A673 (cell line): Measurements from ENCODE around the gene YTHDF2.

Experiments used
- EZH2 ChIP-seq: fragments of 200-600 bp; sonication (generic); IDR thresholded peaks from 2 replicates; pipeline ENCODE4 v1.6.1; 2017; ENCODE audit warnings: borderline replicate concordance, low read depth, mild to moderate bottlenecking, mixed read lengths, antibody characterized with exemption, low read length; ENCODE audit not compliant: poor library complexity, severe bottlenecking
- TF ChIP-seq, protein P1 (sequence below): fragments of 300-800, 200-600 bp; sonication (generic); conservative IDR thresholded peaks from 2 replicates; pipeline ENCODE4 v1.5.1; 2017; ENCODE audit warnings: low read depth, mild to moderate bottlenecking, antibody characterized with exemption, low read length, moderate library complexity, mixed read lengths

GRCh38 chr1:28745653-28746173 lies 9.0 kb downstream of the YTHDF2 start:
- TF ChIP-seq, protein P1, sequence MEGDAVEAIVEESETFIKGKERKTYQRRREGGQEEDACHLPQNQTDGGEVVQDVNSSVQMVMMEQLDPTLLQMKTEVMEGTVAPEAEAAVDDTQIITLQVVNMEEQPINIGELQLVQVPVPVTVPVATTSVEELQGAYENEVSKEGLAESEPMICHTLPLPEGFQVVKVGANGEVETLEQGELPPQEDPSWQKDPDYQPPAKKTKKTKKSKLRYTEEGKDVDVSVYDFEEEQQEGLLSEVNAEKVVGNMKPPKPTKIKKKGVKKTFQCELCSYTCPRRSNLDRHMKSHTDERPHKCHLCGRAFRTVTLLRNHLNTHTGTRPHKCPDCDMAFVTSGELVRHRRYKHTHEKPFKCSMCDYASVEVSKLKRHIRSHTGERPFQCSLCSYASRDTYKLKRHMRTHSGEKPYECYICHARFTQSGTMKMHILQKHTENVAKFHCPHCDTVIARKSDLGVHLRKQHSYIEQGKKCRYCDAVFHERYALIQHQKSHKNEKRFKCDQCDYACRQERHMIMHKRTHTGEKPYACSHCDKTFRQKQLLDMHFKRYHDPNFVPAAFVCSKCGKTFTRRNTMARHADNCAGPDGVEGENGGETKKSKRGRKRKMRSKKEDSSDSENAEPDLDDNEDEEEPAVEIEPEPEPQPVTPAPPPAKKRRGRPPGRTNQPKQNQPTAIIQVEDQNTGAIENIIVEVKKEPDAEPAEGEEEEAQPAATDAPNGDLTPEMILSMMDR: no peak
- no peak for TF ChIP-seq EZH2
